Chondrocyte (in vitro differentiated cells): ENCODE results near the gene MT4. TPM values are rescaled to one million over a fixed set of nuclear protein-coding genes. Genes with fewer than 3 reads are reported as not detected.

Source experiments
- DNase-seq: peaks from one replicate; pipeline ENCODE4 v3.0.0; 2021; ENCODE audit warnings: mixed read lengths, low spot score
- H3K27ac Mint-ChIP-seq: one replicate; pipeline ENCODE4 v1.8.0; 2021; ENCODE audit warnings: mild to moderate bottlenecking, moderate library complexity, mixed read lengths; ENCODE audit not compliant: unreplicated experiment
- H3K27me3 Mint-ChIP-seq: 2 replicates; pipeline ENCODE4 v1.8.0; 2021; ENCODE audit warnings: low read depth, mixed read lengths
- H3K36me3 Mint-ChIP-seq: 2 replicates; pipeline ENCODE4 v1.8.0; 2021; ENCODE audit warnings: low read depth, mixed read lengths
- H3K4me1 Mint-ChIP-seq: 2 replicates; pipeline ENCODE4 v1.8.0; 2021; ENCODE audit warnings: low read depth, mild to moderate bottlenecking, mixed read lengths
- H3K4me3 Mint-ChIP-seq: one replicate; pipeline ENCODE4 v1.8.0; 2021; ENCODE audit warnings: mild to moderate bottlenecking, moderate library complexity, mixed read lengths; ENCODE audit not compliant: unreplicated experiment
- H3K9me3 Mint-ChIP-seq: 2 replicates; pipeline ENCODE4 v1.8.0; 2021; ENCODE audit warnings: low read depth, mixed read lengths
- total RNA-seq: library from RNA; stranded (reverse); gene quantifications from 3 replicates; pipeline ENCODE4 v1.2.1, GENCODE V29; 2021
- TF ChIP-seq, protein P1 (sequence below): fragments of 200-600 bp; sonication (generic); IDR thresholded peaks from 2 replicates; pipeline ENCODE4 v1.5.0; 2021; ENCODE audit warnings: antibody characterized with exemption, mild to moderate bottlenecking, moderate library complexity

MT4 gene
- total RNA-seq, 1 donor from 2014 or later = not detected

- H3K36me3 Mint-ChIP-seq = no peaks in the 10 kb centered on the region
- no peak for DNase-seq
- H3K27me3 Mint-ChIP-seq = no peaks in the 10 kb centered on the region
- H3K9me3 Mint-ChIP-seq = no peaks in the 10 kb centered on the region
- peak overlapping the region; percentile 86 for H3K27ac Mint-ChIP-seq
- TF ChIP-seq, protein P1, sequence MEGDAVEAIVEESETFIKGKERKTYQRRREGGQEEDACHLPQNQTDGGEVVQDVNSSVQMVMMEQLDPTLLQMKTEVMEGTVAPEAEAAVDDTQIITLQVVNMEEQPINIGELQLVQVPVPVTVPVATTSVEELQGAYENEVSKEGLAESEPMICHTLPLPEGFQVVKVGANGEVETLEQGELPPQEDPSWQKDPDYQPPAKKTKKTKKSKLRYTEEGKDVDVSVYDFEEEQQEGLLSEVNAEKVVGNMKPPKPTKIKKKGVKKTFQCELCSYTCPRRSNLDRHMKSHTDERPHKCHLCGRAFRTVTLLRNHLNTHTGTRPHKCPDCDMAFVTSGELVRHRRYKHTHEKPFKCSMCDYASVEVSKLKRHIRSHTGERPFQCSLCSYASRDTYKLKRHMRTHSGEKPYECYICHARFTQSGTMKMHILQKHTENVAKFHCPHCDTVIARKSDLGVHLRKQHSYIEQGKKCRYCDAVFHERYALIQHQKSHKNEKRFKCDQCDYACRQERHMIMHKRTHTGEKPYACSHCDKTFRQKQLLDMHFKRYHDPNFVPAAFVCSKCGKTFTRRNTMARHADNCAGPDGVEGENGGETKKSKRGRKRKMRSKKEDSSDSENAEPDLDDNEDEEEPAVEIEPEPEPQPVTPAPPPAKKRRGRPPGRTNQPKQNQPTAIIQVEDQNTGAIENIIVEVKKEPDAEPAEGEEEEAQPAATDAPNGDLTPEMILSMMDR = no peak
- peak overlapping the region; percentile 82 for H3K4me3 Mint-ChIP-seq
- H3K4me1 Mint-ChIP-seq = peaks cover 51% of the 10 kb centered on the region
These were observed 44.7 kb upstream of the MT4 start for GRCh38 chr16:56520251-56520577.

- H3K4me3 Mint-ChIP-seq = peak overlapping the region; percentile 37
- H3K36me3 Mint-ChIP-seq = no peaks in the 10 kb centered on the region
- TF ChIP-seq, protein P1 = no peak
- H3K9me3 Mint-ChIP-seq = no peaks in the 10 kb centered on the region
- DNase-seq = no peak
- H3K4me1 Mint-ChIP-seq = peaks cover 16% of the 10 kb centered on the region
- H3K27ac Mint-ChIP-seq = peak overlapping the region; percentile 87
- no peaks in the 10 kb centered on the region for H3K27me3 Mint-ChIP-seq
These were observed 39.6 kb upstream of the MT4 start for GRCh38 chr16:56525236-56525635.

- Mint-ChIP-seq H3K4me1 (peaks cover under 1% of the 10 kb centered on the region), H3K27me3 (peaks cover 2% of the 10 kb centered on the region), H3K36me3 (no peaks in the 10 kb centered on the region), H3K4me3 (no peak overlapping the region), H3K9me3 (no peaks in the 10 kb centered on the region), H3K27ac (no peak overlapping the region)
- TF ChIP-seq, protein P1 = no peak
- no peak for DNase-seq
These were observed 34.0 kb upstream of the MT4 start for GRCh38 chr16:56530872-56531271.

DNA sequence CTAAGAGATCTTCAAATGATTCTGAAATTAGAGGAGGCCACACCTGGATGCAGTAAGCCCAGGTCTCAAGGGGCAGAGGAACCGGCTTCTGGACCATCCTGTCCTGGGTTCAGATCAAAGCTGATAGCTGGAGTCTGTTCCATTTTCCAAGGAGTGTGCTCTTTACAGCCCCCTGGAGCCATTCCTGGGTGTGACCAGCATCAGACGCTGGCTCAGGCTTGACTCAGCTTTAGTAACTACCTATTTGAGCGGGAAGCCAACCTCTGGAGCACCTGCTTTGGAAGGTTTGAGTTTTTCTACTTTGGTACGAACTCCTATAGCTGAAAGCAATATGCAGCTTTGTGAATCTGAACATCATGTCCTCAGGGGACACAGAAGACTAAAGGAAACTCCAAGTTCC lies 32.2 kb upstream of the MT4 start:
- Mint-ChIP-seq H3K27ac (no peak overlapping the region), H3K9me3 (no peaks in the 10 kb centered on the region), H3K27me3 (peaks cover 2% of the 10 kb centered on the region), H3K4me3 (no peak overlapping the region), H3K36me3 (no peaks in the 10 kb centered on the region), H3K4me1 (no peaks in the 10 kb centered on the region)
- no peak for DNase-seq
- TF ChIP-seq, protein P1 = peak; percentile 16

GRCh38 chr16:56534847-56535383 lies 30.0 kb upstream of the MT4 start:
- H3K36me3 Mint-ChIP-seq = no peaks in the 10 kb centered on the region
- H3K9me3 Mint-ChIP-seq = no peaks in the 10 kb centered on the region
- TF ChIP-seq, protein P1 = no peak
- H3K27me3 Mint-ChIP-seq = peaks cover 6% of the 10 kb centered on the region
- no peak for DNase-seq
- H3K4me3 Mint-ChIP-seq = no peak overlapping the region
- no peaks in the 10 kb centered on the region for H3K4me1 Mint-ChIP-seq
- no peak overlapping the region for H3K27ac Mint-ChIP-seq
